Hepatocyte (in vitro differentiated cells): ENCODE measurements around the gene NXPE3. TPM values are rescaled to one million over a fixed set of nuclear protein-coding genes. Genes with fewer than 3 reads are reported as not detected.

Experiments
- DNase-seq: peaks from one replicate; pipeline ENCODE4 v3.0.0-alpha.2; 2016; ENCODE audit warnings: low spot score
- H2AFZ ChIP-seq: fragments of 200-600 bp; sonication (generic); 2 replicates; pipeline ENCODE4 v1.6.0; 2016; ENCODE audit warnings: antibody characterized with exemption, mild to moderate bottlenecking
- H3K27ac ChIP-seq: fragments of 200-600 bp; sonication (generic); 2 replicates; pipeline ENCODE4 v1.5.1; 2016; ENCODE audit warnings: mild to moderate bottlenecking
- H3K27me3 ChIP-seq: fragments of 200-600 bp; sonication (generic); 2 replicates; pipeline ENCODE4 v1.6.1; 2016
- H3K36me3 ChIP-seq: fragments of 200-600 bp; sonication (generic); replicated peaks from 2 replicates; pipeline ENCODE4 v1.5.1; 2016; ENCODE audit warnings: low read depth; ENCODE audit not compliant: insufficient read depth
- H3K4me1 ChIP-seq: fragments of 200-600 bp; sonication (generic); 2 replicates; pipeline ENCODE4 v1.5.1; 2016; ENCODE audit warnings: mild to moderate bottlenecking, moderate library complexity; ENCODE audit not compliant: insufficient read depth
- H3K4me2 ChIP-seq: fragments of 200-600 bp; sonication (generic); 2 replicates; pipeline ENCODE4 v1.6.0; 2016
- H3K4me3 ChIP-seq: fragments of 200-600 bp; sonication (generic); 2 replicates; pipeline ENCODE4 v1.5.1; 2016; ENCODE audit warnings: mild to moderate bottlenecking
- H3K79me2 ChIP-seq: fragments of 200-600 bp; sonication (generic); 2 replicates; pipeline ENCODE4 v1.6.0; 2017; ENCODE audit warnings: mild to moderate bottlenecking
- H3K9me2 ChIP-seq: fragments of 200-600 bp; sonication (generic); replicated peaks from 2 replicates; pipeline ENCODE4 v1.6.0; 2017; ENCODE audit warnings: mild to moderate bottlenecking; ENCODE audit not compliant: insufficient read depth
- H3K9me3 ChIP-seq: fragments of 200-600 bp; sonication (generic); 2 replicates; pipeline ENCODE4 v1.5.1; 2016; ENCODE audit warnings: low read depth, mild to moderate bottlenecking
- H4K20me1 ChIP-seq: fragments of 200-600 bp; sonication (generic); 2 replicates; pipeline ENCODE4 v1.6.0; 2016; ENCODE audit warnings: mild to moderate bottlenecking; ENCODE audit not compliant: insufficient read depth, poor library complexity, severe bottlenecking
- CTCF ChIP-seq: fragments of 200-600 bp; sonication (generic); IDR thresholded peaks from 2 replicates; pipeline ENCODE4 v1.5.1; 2016; ENCODE audit warnings: antibody characterized with exemption, mild to moderate bottlenecking; ENCODE audit not compliant: poor library complexity
- EZH2 ChIP-seq: fragments of 200-600 bp; sonication (generic); IDR thresholded peaks from 2 replicates; pipeline ENCODE4 v1.6.1; 2016; ENCODE audit warnings: antibody characterized with exemption, mild to moderate bottlenecking, borderline replicate concordance
- EZH2phosphoT487 ChIP-seq: fragments of 200-600 bp; sonication (generic); IDR thresholded peaks from one replicate; pipeline ENCODE4 v1.6.1; 2018; ENCODE audit warnings: antibody characterized with exemption, mild to moderate bottlenecking, low read depth, moderate library complexity; ENCODE audit not compliant: unreplicated experiment, severe bottlenecking
- WGBS: methylation state at CpG from one replicate; pipeline ENCODE4 v1.1.6; 2016; ENCODE audit warnings: low lambda C conversion rate; ENCODE audit errors: missing lambda C conversion rate; 5-methylcytosine and 5-hydroxymethylcytosine counted together
- polyA plus RNA-seq: library from polyadenylated mRNA; unstranded; fragments of >200 nt; fragmentation: Nextera tagmentation; extraction: Ambion mirVana; gene quantifications from 2 replicates; pipeline ENCODE4 v1.2.1, GENCODE V29; 2016
- total RNA-seq: library from RNA; depleted of rRNA; stranded (reverse); fragments of >200 nt; gene quantifications from 2 replicates; pipeline ENCODE4 v1.2.3, GENCODE V29; 2014

The NXPE3 gene
- total and polyA plus RNA-seq, 2 experiments from 2014 or later, result 5.9 TPM

GRCh38 chr3:101784855-101785613, 6.0 kb downstream of the NXPE3 start:
- Histone ChIP-seq H3K4me1 (no peaks in the 10 kb centered on the region), H2AFZ (no peak overlapping the region), H3K27me3 (no peaks in the 10 kb centered on the region), H3K36me3 (no peaks in the 10 kb centered on the region), H3K4me2 (no peak overlapping the region), H3K9me2 (no peaks in the 10 kb centered on the region), H4K20me1 (no peaks in the 10 kb centered on the region), H3K27ac (no peak overlapping the region), H3K79me2 (peaks cover 15% of the 10 kb centered on the region), H3K4me3 (no peak overlapping the region), H3K9me3 (no peaks in the 10 kb centered on the region)
- TF ChIP-seq CTCF (no peak), EZH2phosphoT487 (no peak), EZH2 (no peak)
- DNase-seq, result no peak
- WGBS, result 92% methylated on average over 5 of the region's 5 CpGs

GRCh38 chr3:101791778-101792177, 12.8 kb downstream of the NXPE3 start:
- H3K36me3 ChIP-seq, result no peaks in the 10 kb centered on the region
- 96% methylated on average over 4 of the region's 4 CpGs for WGBS
- DNase-seq, result no peak

GRCh38 chr3:101796077-101796680, 17.2 kb downstream of the NXPE3 start:
- H3K9me3 ChIP-seq, result peaks cover 4% of the 10 kb centered on the region
- no peaks in the 10 kb centered on the region for H3K36me3 ChIP-seq
- no peak for DNase-seq
- no peak for TF ChIP-seq CTCF
- no peak overlapping the region for H3K27ac ChIP-seq
- H3K79me2 ChIP-seq, result no peaks in the 10 kb centered on the region
- H3K4me3 ChIP-seq, result no peak overlapping the region
- no peaks in the 10 kb centered on the region for H3K27me3 ChIP-seq
- no peaks in the 10 kb centered on the region for H4K20me1 ChIP-seq
- H3K4me2 ChIP-seq, result no peak overlapping the region
- H3K9me2 ChIP-seq, result no peaks in the 10 kb centered on the region
- no peaks in the 10 kb centered on the region for H3K4me1 ChIP-seq
- H2AFZ ChIP-seq, result no peak overlapping the region
- 95% methylated on average over 3 of the region's 3 CpGs for WGBS

More at GRCh38 chr3:101791778-101792177, 12.8 kb downstream of the NXPE3 start:
- peaks cover 4% of the 10 kb centered on the region for H3K9me3 ChIP-seq
- no peak overlapping the region for H3K4me2 ChIP-seq
- H3K27ac ChIP-seq, result no peak overlapping the region
- TF ChIP-seq EZH2, result no peak
- TF ChIP-seq EZH2phosphoT487, result no peak
- TF ChIP-seq CTCF, result no peak
- H3K9me2 ChIP-seq, result no peaks in the 10 kb centered on the region
- no peaks in the 10 kb centered on the region for H4K20me1 ChIP-seq
- no peaks in the 10 kb centered on the region for H3K27me3 ChIP-seq
- no peaks in the 10 kb centered on the region for H3K79me2 ChIP-seq
- H3K4me1 ChIP-seq, result no peaks in the 10 kb centered on the region
- H2AFZ ChIP-seq, result no peak overlapping the region
- no peak overlapping the region for H3K4me3 ChIP-seq
